Stimulated activated CD8-positive, alpha-beta memory T cell treated with anti-CD3 and anti-CD28 coated beads, Interleukin-12 subunit alpha, Interleukin-12 subunit beta, amount 100 ng/mL, for 1 hour (primary cell): ENCODE results near the gene IER5L.

Experiments used
- DNase-seq: peaks from one replicate; pipeline ENCODE4 v3.0.0-alpha.2; 2020; ENCODE audit warnings: low read depth

Gene IER5L

GRCh38 chr9:129177791-129178567 lies at the start of gene IER5L:
Gene IER5L (minus strand): TSS chr9:129178261. CDS start chr9:129178052, 209 bp downstream.
- peak; percentile 86 for DNase-seq

- DNase-seq = no peak
Observed at GRCh38 chr9:129227843-129228189, 49.8 kb upstream of the IER5L start.

- DNase-seq = peak; percentile 24
Observed at GRCh38 chr9:129225815-129226214, 47.8 kb upstream of the IER5L start.

- DNase-seq = no peak
Observed at GRCh38 chr9:129225490-129225778, 47.4 kb upstream of the IER5L start.

GRCh38 chr9:129224618-129225489 lies 46.8 kb upstream of the IER5L start:
- no peak for DNase-seq

GRCh38 chr9:129223551-129224208 lies 45.6 kb upstream of the IER5L start:
- no peak for DNase-seq

- no peak for DNase-seq
Observed at GRCh38 chr9:129222819-129223218, 44.8 kb upstream of the IER5L start.

- DNase-seq = no peak
Observed at GRCh38 chr9:129221979-129222635, 44.0 kb upstream of the IER5L start.

- DNase-seq = no peak
Observed at GRCh38 chr9:129221233-129221632, 43.2 kb upstream of the IER5L start.

- DNase-seq = no peak
Observed at GRCh38 chr9:129220771-129221170, 42.7 kb upstream of the IER5L start.

GRCh38 chr9:129218918-129219317 lies 40.9 kb upstream of the IER5L start:
- no peak for DNase-seq

GRCh38 chr9:129218272-129218625 lies 40.2 kb upstream of the IER5L start:
- no peak for DNase-seq

- no peak for DNase-seq
Observed at GRCh38 chr9:129213551-129213950, 35.5 kb upstream of the IER5L start.

GRCh38 chr9:129211686-129212085 lies 33.6 kb upstream of the IER5L start:
- no peak for DNase-seq

GRCh38 chr9:129210125-129210524 lies 32.1 kb upstream of the IER5L start:
- no peak for DNase-seq

- no peak for DNase-seq
Observed at GRCh38 chr9:129209580-129209979, 31.5 kb upstream of the IER5L start.

GRCh38 chr9:129209109-129209508 lies 31.0 kb upstream of the IER5L start:
- no peak for DNase-seq

GRCh38 chr9:129208207-129209032 lies 30.4 kb upstream of the IER5L start:
- DNase-seq = peak; percentile 45

- no peak for DNase-seq
Observed at GRCh38 chr9:129206905-129207304, 28.8 kb upstream of the IER5L start.

GRCh38 chr9:129206401-129206800 lies 28.3 kb upstream of the IER5L start:
- no peak for DNase-seq

- no peak for DNase-seq
Observed at GRCh38 chr9:129204840-129205239, 26.8 kb upstream of the IER5L start.

- no peak for DNase-seq
Observed at GRCh38 chr9:129203556-129203909, 25.5 kb upstream of the IER5L start.
